Spleen (tissue), 11 donors: ENCODE measurements around the gene C4orf50. TPM values are rescaled to one million over a fixed set of nuclear protein-coding genes. Genes with fewer than 3 reads are reported as not detected.

Source experiments
- DNase-seq: peaks from one replicate; pipeline ENCODE4 v3.0.0-alpha.2; 2020
- H3K27ac ChIP-seq, 8 donors: fragments of 200-600 bp; sonication (generic) in 7 of 8; 1 replicate in 4 of 8; 2 replicates in 4 of 8; pipeline versions ENCODE4 v1.5.0 to v1.8.0; 2016 to 2021; ENCODE audit warnings: inconsistent platforms in 4 of 8, mild to moderate bottlenecking in 4 of 8, moderate library complexity in 1 of 8
- H3K27me3 ChIP-seq, 7 donors: fragments of 200-600 bp; sonication (generic) in 6 of 7; replicated peaks in 1 of 7; 1 replicate in 4 of 7; 2 replicates in 3 of 7; pipeline versions ENCODE4 v1.5.0 to v1.8.0; 2016 to 2021; ENCODE audit warnings: inconsistent platforms in 3 of 7, mild to moderate bottlenecking in 1 of 7
- H3K36me3 ChIP-seq, 6 donors: fragments of 200-600 bp; sonication (generic) in 5 of 6; 1 replicate in 4 of 6; 2 replicates in 2 of 6; pipeline versions ENCODE4 v1.5.0 to v1.8.0; 2016 to 2021; ENCODE audit warnings: inconsistent platforms in 2 of 6
- H3K4me1 ChIP-seq, 6 donors: fragments of 200-600 bp; sonication (generic) in 5 of 6; 1 replicate in 3 of 6; 2 replicates in 3 of 6; pipeline versions ENCODE4 v1.5.0 to v1.8.0; 2016 to 2021; ENCODE audit warnings: inconsistent platforms in 3 of 6
- H3K4me3 ChIP-seq, 8 donors: fragments of 200-600 bp; sonication (generic) in 7 of 8; 1 replicate in 4 of 8; 2 replicates in 4 of 8; pipeline versions ENCODE4 v1.5.0 to v1.8.0; 2016 to 2021; ENCODE audit warnings: inconsistent platforms in 4 of 8, mild to moderate bottlenecking in 4 of 8, moderate library complexity in 2 of 8
- H3K9me3 ChIP-seq, 8 donors: fragments of 200-600 bp; sonication (generic) in 7 of 8; 1 replicate in 4 of 8; 2 replicates in 4 of 8; pipeline versions ENCODE4 v1.5.0 to v1.8.0; 2016 to 2021; ENCODE audit warnings: inconsistent platforms in 4 of 8
- POLR2A ChIP-seq, 3 donors: fragments of 450-650 bp; IDR thresholded peaks; one replicate each; pipeline ENCODE4 v1.5.1; 2017; ENCODE audit warnings: antibody characterized with exemption in 3 of 3, mild to moderate bottlenecking in 1 of 3
- POLR2AphosphoS5 ChIP-seq, 3 donors: sonication (generic); formaldehyde crosslinking; IDR thresholded peaks; one replicate each; pipeline ENCODE4 v1.5.1; 2017; ENCODE audit warnings: antibody characterized with exemption in 3 of 3
- WGBS, 5 donors: extraction: QIAGEN DNeasy Blood & Tissue Kit in 3 of 5; methylation state at CpG; one replicate each; pipeline versions ENCODE4 v1.1.5 to v1.1.7; 2013 to 2018; 5-methylcytosine and 5-hydroxymethylcytosine counted together
- intact Hi-C: fragments of 100-400 bp; cut with DNase I; formaldehyde crosslinking; loops from one replicate; pipeline ENCODE4 v1.15.0; 2023; ENCODE audit warnings: low total_unique reads
- polyA plus RNA-seq, 3 donors: library from polyadenylated mRNA; stranded (reverse); fragments of 200-250 nt; gene quantifications; one replicate each; pipeline ENCODE4 v1.2.1, GENCODE V29; 2013
- total RNA-seq, 7 donors: library from RNA; depleted of rRNA in 3 of 7; stranded (reverse); fragments of >200 nt in 3 of 7; fragmentation: NEBNext Ultra II Directional in 4 of 7; extraction: Animal tissue kit (Norgen Biotek cat#: 25700) in 4 of 7; gene quantifications; one replicate each; pipeline versions ENCODE4 v1.1.0 to v1.2.1, GENCODE V29; 2016 to 2021
- TF ChIP-seq, protein P1 (sequence below), 11 experiments: fragments of 200-600 bp in 7 of 11; fragments of 450-650 bp in 4 of 11; sonication (generic) in 4 of 11; IDR thresholded peaks in 8 of 11; conservative IDR thresholded peaks in 3 of 11; 1 replicate in 7 of 11; 2 replicates in 4 of 11; pipeline versions ENCODE4 v1.4.0 to v1.8.0; 2016 to 2021; ENCODE audit warnings: antibody characterized with exemption in 11 of 11, inconsistent platforms in 4 of 11, mild to moderate bottlenecking in 1 of 11
- donor health status: healthy with polysubstance abuse.
- donor health status: DM: no; HTN: no; CAD: no; lungs with moderate emphysema.
- donor health status: DM: no; HTN: no; CAD: no.
- donor health status: Bipolar disorder and iron deficiency.
- donor health status: healthy.
- donor health status: DM: no; HTN: no; CAD: no.
- donor health status: DM: yes; HTN: yes; CAD: no.

The C4orf50 gene
- total and polyA plus RNA-seq, 10 donors, result 0.02 to 2.5 (median 0.30) TPM

DNA sequence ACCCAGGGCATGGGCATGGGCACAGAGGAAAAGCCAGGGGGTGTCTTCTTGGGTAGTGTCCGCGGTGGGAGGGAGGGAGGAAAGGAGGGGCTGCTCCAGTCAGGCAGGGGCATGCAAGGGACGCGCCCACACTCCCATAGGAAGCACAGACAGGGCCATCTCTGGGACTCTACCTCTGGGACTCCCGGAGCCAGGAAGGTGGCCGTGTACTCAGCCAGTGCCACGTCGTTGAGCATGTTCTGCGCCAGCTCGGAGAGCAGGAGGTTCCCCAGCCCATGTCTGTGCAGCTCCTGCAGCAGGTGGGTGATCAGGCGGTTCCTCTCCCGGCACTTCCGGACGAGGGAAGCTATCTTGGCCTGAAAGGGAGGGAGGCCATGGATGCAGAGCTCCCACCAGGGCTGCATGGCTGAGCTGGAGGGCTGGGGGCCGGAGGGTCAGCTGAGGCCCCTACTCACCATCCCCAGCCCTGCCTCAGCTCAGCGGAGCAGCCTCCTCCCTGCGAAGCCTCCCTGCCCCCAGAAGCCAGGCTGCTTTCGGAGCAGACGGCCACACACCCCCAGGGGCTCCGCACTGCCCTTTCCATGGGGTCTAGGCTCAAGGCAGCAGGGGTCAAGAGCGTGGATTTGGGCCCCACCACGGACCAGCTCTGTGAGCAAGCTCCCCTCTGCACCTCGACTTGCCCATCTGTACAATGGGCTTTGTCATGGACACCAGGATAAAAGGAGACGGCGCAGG, 44.6 kb downstream of the C4orf50 start:
- Histone ChIP-seq H3K4me1 (no peaks in the 10 kb centered on the region), H3K4me3 (no peak overlapping the region), H3K36me3 (no peaks in the 10 kb centered on the region), H3K9me3 (no peaks in the 10 kb centered on the region), H3K27me3 (peaks cover 0 to 67% (median 15%) of the 10 kb centered on the region in 7 donors), H3K27ac (no peak overlapping the region)
- DNase-seq, result peak; percentile 54
- WGBS, 5 donors, result 74 to 85% (median 82%) methylated on average over 19 to 25 of the region's 25 CpGs
- TF ChIP-seq POLR2AphosphoS5 (IDR thresholded peaks at IDR 0.05) (no peak), POLR2A (IDR thresholded peaks at IDR 0.05) (no peak)
- TF ChIP-seq, protein P1, sequence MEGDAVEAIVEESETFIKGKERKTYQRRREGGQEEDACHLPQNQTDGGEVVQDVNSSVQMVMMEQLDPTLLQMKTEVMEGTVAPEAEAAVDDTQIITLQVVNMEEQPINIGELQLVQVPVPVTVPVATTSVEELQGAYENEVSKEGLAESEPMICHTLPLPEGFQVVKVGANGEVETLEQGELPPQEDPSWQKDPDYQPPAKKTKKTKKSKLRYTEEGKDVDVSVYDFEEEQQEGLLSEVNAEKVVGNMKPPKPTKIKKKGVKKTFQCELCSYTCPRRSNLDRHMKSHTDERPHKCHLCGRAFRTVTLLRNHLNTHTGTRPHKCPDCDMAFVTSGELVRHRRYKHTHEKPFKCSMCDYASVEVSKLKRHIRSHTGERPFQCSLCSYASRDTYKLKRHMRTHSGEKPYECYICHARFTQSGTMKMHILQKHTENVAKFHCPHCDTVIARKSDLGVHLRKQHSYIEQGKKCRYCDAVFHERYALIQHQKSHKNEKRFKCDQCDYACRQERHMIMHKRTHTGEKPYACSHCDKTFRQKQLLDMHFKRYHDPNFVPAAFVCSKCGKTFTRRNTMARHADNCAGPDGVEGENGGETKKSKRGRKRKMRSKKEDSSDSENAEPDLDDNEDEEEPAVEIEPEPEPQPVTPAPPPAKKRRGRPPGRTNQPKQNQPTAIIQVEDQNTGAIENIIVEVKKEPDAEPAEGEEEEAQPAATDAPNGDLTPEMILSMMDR (IDR thresholded peaks at IDR 0.05 in 8 of 11, conservative IDR thresholded peaks at IDR 0.05 in 3 of 11), result no peak
- intact Hi-C loops, result no loop called here

DNA sequence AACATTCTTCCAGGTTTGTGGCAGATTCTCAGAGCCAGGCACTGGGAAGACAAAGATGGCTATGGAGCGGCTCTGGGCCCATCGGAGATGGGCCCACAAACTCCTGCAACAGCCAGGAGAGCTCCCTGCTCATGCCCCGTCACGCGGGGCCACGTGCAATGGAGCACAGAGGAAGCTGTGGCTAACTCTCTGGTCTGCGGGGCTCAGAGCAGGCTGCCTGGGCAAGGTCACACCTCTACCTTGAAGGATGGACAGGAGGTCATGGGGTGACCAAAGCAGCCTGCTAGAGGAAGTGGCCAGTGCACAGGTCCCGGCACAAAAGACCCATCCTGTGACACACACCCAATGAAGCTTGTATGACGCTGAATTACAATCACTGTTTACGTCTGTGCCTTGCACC, 45.2 kb downstream of the C4orf50 start:
- whole genome bisulfite sequencing, 5 donors, result 53 to 74% (median 59%) methylated on average over 10 of the region's 10 CpGs
- DNase-seq, result peak; percentile 58

DNA sequence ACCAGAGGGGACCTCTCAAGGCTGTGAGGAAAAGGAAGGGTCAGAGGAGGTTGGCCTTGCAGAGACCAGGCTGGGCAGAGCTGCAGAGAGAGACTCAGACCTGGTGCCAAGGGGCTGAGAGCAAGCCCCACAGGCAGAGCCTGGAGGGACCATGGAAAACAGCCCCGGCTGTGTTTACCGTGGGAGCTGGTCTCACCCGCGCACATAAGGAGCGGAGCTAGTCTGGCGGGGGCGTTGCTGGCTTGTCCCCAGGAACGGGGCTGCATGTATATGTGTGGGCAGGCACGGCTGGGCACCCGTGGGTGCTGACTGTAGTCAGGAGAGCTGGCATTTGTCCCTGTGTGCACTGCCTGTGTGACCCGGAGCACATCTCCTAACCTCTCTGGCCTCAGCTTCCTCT, 45.7 kb downstream of the C4orf50 start:
- 86 to 94% (median 88%) methylated on average over 5 to 11 of the region's 11 CpGs for WGBS, 5 donors
- Histone ChIP-seq H3K4me1 (no peaks in the 10 kb centered on the region), H3K27ac (no peak overlapping the region), H3K27me3 (peaks cover 0 to 67% (median 15%) of the 10 kb centered on the region in 7 donors), H3K4me3 (no peak overlapping the region), H3K9me3 (no peaks in the 10 kb centered on the region), H3K36me3 (no peaks in the 10 kb centered on the region)
- DNase-seq, result peak; percentile 66
- intact Hi-C loops, result no loop called here
- TF ChIP-seq, protein P1 (IDR thresholded peaks at IDR 0.05 in 8 of 11, conservative IDR thresholded peaks at IDR 0.05 in 3 of 11), result no peak
- no peak for TF ChIP-seq POLR2A (IDR thresholded peaks at IDR 0.05)
- TF ChIP-seq POLR2AphosphoS5 (IDR thresholded peaks at IDR 0.05), result no peak

More for the DNA sequence above, 45.2 kb downstream of the C4orf50 start:
- H3K27me3 ChIP-seq, result peaks cover 0 to 67% (median 15%) of the 10 kb centered on the region in 7 donors
- H3K27ac ChIP-seq, result no peak overlapping the region
- no peaks in the 10 kb centered on the region for H3K4me1 ChIP-seq
- no peak for TF ChIP-seq POLR2AphosphoS5 (IDR thresholded peaks at IDR 0.05)
- TF ChIP-seq, protein P1 (IDR thresholded peaks at IDR 0.05 in 8 of 11, conservative IDR thresholded peaks at IDR 0.05 in 3 of 11), result no peak
- H3K4me3 ChIP-seq, result no peak overlapping the region
- no peaks in the 10 kb centered on the region for H3K9me3 ChIP-seq
- intact Hi-C loops, result no loop called here
- no peaks in the 10 kb centered on the region for H3K36me3 ChIP-seq

DNA sequence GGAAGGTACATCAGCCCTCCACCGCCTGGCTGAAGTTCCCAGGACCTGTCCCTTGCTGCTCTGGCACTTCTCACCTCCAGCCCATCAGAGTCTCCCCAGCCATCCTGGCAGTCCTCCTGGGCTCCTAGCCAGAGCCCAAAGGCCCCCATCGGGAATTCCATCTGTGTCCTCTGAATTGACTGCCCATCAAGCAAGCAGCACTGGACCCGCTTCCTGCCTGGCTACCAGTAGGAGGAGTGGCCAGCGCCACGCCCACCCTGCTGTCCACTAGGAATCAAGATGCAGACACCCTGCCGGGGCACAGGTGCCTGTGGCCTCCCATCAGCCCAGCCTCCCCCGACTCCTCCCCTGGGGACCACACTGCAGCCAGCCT, 47.2 kb downstream of the C4orf50 start:
- no peaks in the 10 kb centered on the region for H3K9me3 ChIP-seq
- peaks cover 0 to 57% (median 15%) of the 10 kb centered on the region in 7 donors for H3K27me3 ChIP-seq
- intact Hi-C loops, result no loop called here
- H3K4me1 ChIP-seq, result no peaks in the 10 kb centered on the region
- TF ChIP-seq POLR2A (IDR thresholded peaks at IDR 0.05), result no peak
- TF ChIP-seq POLR2AphosphoS5 (IDR thresholded peaks at IDR 0.05), result no peak
- TF ChIP-seq, protein P1 (IDR thresholded peaks at IDR 0.05 in 8 of 11, conservative IDR thresholded peaks at IDR 0.05 in 3 of 11), result no peak
- 71 to 84% (median 72%) methylated on average over 5 to 7 of the region's 7 CpGs for WGBS, 5 donors
- no peak overlapping the region for H3K4me3 ChIP-seq
- DNase-seq, result no peak
- no peaks in the 10 kb centered on the region for H3K36me3 ChIP-seq
- H3K27ac ChIP-seq, result no peak overlapping the region
